Nephron (organoid): ENCODE results near the gene RPUSD3.
A peak's percentile ranks its signal among the peaks of the same experiment; 100 is the strongest.
"Not testable (repeated sequence)": the region's sequence is repeated elsewhere in the genome, so short reads cannot be mapped to it uniquely, and the experiment has no call there.

ENCODE experiments used
- H3K27ac Mint-ChIP-seq, 3 experiments: 2 replicates each; pipeline ENCODE4 v1.8.0; 2020; ENCODE audit warnings: mixed read lengths in 3 of 3, mild to moderate bottlenecking in 2 of 3, moderate library complexity in 1 of 3
- H3K27me3 Mint-ChIP-seq: 2 replicates; pipeline ENCODE4 v1.8.0; 2021; ENCODE audit warnings: low read depth, mild to moderate bottlenecking, moderate library complexity, mixed read lengths
- H3K36me3 Mint-ChIP-seq: 2 replicates; pipeline ENCODE4 v1.8.0; 2020; ENCODE audit warnings: low read depth, mixed read lengths
- H3K4me1 Mint-ChIP-seq: 2 replicates; pipeline ENCODE4 v1.8.0; 2020; ENCODE audit warnings: mixed read lengths
- H3K4me3 Mint-ChIP-seq, 3 experiments: 2 replicates each; pipeline ENCODE4 v1.8.0; 2020; ENCODE audit warnings: mild to moderate bottlenecking in 3 of 3, mixed read lengths in 3 of 3, moderate library complexity in 2 of 3
- H3K9me3 Mint-ChIP-seq: 2 replicates; pipeline ENCODE4 v1.8.0; 2020; ENCODE audit warnings: mixed read lengths
- TF ChIP-seq, protein P1 (sequence below), 3 experiments: fragments of 200-600 bp; sonication (generic); IDR thresholded peaks; one replicate each; pipeline ENCODE4 v1.5.0; 2021; ENCODE audit warnings: antibody characterized with exemption in 3 of 3; ENCODE audit not compliant: unreplicated experiment in 3 of 3

The RPUSD3 gene

DNA sequence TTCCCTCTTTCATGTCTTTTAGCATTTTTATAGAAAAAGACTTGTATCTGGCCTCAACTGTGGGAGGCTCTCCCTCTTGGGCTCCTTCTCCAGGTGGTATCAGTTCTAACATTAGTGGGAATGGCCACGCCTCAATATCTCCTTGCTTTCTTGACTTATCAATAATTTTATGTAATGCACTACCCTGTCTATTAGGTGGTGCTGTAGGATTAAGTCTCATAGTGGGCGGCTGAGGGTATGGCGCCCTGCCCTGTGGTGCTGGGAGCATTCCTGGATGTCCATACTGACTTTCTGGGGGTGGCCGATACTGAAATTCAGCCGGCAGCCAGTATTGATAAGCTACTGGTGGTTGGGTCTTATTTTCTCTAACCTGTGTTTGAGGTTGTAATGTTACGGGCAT, 8.7 kb upstream of the RPUSD3 start:
- Mint-ChIP-seq H3K27ac (no peak overlapping the region), H3K4me3 (no peak overlapping the region), H3K36me3 (no peaks in the 10 kb centered on the region), H3K4me1 (peaks cover 35% of the 10 kb centered on the region), H3K9me3 (peaks cover 2% of the 10 kb centered on the region), H3K27me3 (peaks cover 6% of the 10 kb centered on the region)
- TF ChIP-seq, protein P1, sequence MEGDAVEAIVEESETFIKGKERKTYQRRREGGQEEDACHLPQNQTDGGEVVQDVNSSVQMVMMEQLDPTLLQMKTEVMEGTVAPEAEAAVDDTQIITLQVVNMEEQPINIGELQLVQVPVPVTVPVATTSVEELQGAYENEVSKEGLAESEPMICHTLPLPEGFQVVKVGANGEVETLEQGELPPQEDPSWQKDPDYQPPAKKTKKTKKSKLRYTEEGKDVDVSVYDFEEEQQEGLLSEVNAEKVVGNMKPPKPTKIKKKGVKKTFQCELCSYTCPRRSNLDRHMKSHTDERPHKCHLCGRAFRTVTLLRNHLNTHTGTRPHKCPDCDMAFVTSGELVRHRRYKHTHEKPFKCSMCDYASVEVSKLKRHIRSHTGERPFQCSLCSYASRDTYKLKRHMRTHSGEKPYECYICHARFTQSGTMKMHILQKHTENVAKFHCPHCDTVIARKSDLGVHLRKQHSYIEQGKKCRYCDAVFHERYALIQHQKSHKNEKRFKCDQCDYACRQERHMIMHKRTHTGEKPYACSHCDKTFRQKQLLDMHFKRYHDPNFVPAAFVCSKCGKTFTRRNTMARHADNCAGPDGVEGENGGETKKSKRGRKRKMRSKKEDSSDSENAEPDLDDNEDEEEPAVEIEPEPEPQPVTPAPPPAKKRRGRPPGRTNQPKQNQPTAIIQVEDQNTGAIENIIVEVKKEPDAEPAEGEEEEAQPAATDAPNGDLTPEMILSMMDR (IDR thresholded peaks at IDR 0.05; ENCODE audit: unreplicated experiment in 3 of 3), result no peak

DNA sequence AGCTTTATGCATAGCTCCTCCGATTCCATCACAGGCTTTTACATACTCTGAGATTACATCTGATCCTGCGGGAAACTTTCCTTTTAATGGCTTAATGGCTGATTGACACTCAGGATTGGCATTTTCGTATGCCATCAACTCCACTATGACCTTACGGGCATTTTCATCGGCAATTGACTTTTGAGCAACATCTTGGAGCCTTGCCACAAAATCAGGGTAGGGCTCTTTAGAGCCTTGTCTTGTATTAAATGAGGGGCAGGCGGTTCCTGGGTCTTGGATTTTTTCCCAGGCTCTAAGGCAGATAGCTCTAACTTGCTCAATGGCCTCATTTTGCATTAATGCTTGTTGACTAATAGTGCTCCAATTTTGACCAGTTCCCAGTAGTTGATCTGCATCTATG, 8.1 kb upstream of the RPUSD3 start:
- H3K27me3 Mint-ChIP-seq, H3K4me3 Mint-ChIP-seq, H3K9me3 Mint-ChIP-seq, H3K27ac Mint-ChIP-seq, H3K36me3 Mint-ChIP-seq: not testable (repeated sequence)
- H3K4me1 Mint-ChIP-seq, result peaks cover 35% of the 10 kb centered on the region

DNA sequence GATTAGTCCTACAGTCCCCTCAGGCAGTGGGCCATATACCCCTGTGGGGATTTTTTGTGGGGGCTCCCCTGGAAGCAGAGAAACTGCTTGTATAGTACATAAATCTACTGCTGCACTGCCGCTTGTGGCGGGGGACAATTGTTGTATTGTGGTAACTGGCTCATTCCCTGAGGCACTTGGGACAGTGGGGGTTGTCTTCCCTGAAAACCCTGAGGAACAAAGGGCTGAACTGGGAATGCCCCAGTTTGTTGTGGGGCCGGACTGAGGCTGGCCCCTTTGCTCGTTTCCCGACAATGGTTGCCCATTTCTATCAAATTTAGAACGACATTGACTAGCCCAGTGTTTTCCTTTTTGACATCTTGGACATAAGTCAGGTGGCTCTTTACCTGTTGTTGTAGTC, 7.6 kb upstream of the RPUSD3 start:
- H3K9me3 Mint-ChIP-seq, H3K27ac Mint-ChIP-seq, H3K4me3 Mint-ChIP-seq, H3K36me3 Mint-ChIP-seq, H3K27me3 Mint-ChIP-seq: not testable (repeated sequence)
- H3K4me1 Mint-ChIP-seq, result peaks cover 35% of the 10 kb centered on the region

DNA sequence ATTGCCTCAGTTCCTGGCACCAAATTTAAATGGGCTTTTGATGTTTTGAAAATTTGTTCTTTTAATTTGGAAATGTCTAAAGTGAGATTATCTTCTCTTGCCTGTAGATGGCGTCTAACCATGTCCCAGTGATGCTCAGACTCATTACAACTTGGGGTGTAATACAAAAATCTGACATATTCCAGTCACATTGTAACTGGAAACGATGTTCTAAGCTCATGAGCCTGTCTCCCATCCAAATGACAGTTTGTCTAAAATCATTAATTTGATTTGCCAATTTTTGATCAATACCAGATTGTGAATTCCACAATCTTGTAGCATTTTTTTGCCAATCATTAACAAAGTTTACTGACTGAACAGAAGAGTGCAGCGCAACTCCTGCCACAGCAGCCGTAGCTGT, 5.1 kb upstream of the RPUSD3 start:
- H3K27ac Mint-ChIP-seq, result peak overlapping the region; percentile 67 to 91 (median 91)
- not testable (repeated sequence) for H3K9me3 Mint-ChIP-seq, H3K36me3 Mint-ChIP-seq, H3K27me3 Mint-ChIP-seq
- peak overlapping the region in 1 of 3 experiments; percentile 28 for H3K4me3 Mint-ChIP-seq
- TF ChIP-seq, protein P1 (IDR thresholded peaks at IDR 0.05; ENCODE audit: unreplicated experiment in 3 of 3), result peak; percentile 60 to 65 (median 63)
- H3K4me1 Mint-ChIP-seq, result peaks cover 29% of the 10 kb centered on the region

DNA sequence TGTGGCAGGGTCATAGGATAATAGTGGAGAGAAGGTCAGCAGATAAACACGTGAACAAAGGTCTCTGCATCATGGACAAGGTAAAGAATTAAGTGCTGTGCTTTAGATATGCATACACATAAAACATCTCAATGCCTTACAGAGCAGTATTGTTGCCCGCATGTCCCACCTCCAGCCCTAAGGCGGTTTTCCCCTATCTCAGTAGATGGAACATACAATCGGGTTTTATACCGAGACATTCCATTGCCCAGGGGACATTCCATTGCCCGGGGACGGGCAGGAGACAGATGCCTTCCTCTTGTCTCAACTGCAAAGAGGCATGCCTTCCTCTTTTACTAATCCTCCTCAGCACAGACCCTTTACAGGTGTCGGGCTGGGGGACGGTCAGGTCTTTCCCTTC, 4.1 kb upstream of the RPUSD3 start:
- not testable (repeated sequence) for H3K4me3 Mint-ChIP-seq, H3K9me3 Mint-ChIP-seq, H3K27me3 Mint-ChIP-seq, H3K36me3 Mint-ChIP-seq
- Mint-ChIP-seq H3K27ac (peak overlapping the region in 1 of 3 experiments; percentile 91), H3K4me1 (peaks cover 23% of the 10 kb centered on the region)

DNA sequence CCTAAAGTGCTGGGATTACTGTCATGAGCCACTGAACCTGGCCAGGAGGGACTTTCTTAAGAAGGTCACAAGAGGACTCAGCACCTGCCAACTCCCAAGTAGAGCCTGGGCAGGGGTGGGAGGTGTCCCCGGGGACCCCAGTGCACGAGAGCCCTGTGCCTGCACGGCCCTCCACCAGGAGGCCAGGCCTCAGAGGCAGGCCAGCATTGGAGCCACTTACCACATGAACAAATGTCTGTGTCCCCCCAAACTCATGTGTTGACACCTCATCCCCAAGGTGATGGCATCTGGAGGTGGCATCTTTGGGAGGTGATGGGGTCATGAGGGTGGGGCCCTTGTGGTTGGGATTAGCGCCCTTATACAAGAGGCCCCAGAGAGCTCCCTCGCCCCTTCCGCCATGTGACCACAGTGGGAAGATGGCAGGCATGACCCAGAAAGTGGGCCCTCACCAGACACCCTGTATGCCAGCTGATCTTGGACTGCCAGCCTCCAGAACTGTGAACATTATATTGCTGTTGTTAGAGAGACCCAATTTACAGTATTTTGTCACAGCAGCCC, 3.2 kb upstream of the RPUSD3 start:
- TF ChIP-seq, protein P1 (IDR thresholded peaks at IDR 0.05; ENCODE audit: unreplicated experiment in 3 of 3), result no peak
- peaks cover 20% of the 10 kb centered on the region for H3K4me1 Mint-ChIP-seq
- H3K27me3 Mint-ChIP-seq, result peaks cover 3% of the 10 kb centered on the region
- no peak overlapping the region for H3K4me3 Mint-ChIP-seq
- H3K9me3 Mint-ChIP-seq, result no peaks in the 10 kb centered on the region
- H3K36me3 Mint-ChIP-seq, result peaks cover 6% of the 10 kb centered on the region
- no peak overlapping the region for H3K27ac Mint-ChIP-seq

DNA sequence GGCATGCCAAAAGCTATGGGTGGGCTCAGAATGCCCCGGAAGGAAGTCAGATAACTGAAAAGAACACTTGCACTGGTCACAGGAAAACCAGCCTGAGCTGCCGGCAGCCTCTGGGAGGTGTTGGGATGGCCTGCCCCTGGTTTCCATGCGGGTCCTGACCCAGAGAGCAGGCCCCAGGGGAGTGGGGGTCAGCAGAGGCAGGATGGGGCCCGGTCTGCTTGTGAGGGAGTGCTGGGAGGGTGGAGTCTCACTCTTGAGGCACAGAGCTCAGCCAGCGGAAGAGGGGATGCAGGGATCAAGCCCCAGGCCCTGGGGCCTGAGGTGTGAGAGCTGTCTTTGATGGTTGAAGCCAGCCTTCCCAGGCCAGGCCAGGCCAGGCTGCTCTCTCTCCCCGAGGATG, 2.4 kb upstream of the RPUSD3 start:
- H3K4me1 Mint-ChIP-seq, result peaks cover 15% of the 10 kb centered on the region
- TF ChIP-seq, protein P1 (IDR thresholded peaks at IDR 0.05; ENCODE audit: unreplicated experiment in 3 of 3), result no peak
- peaks cover 12% of the 10 kb centered on the region for H3K36me3 Mint-ChIP-seq
- no peak overlapping the region for H3K27ac Mint-ChIP-seq
- peaks cover 3% of the 10 kb centered on the region for H3K27me3 Mint-ChIP-seq
- H3K4me3 Mint-ChIP-seq, result no peak overlapping the region
- H3K9me3 Mint-ChIP-seq, result no peaks in the 10 kb centered on the region
